Ovary (tissue), 3 donors: ENCODE results near the gene SLC9A9.

ENCODE experiments used
- EP300 ChIP-seq: sonication (generic); formaldehyde crosslinking; IDR thresholded peaks from one replicate; pipeline ENCODE4 v1.6.1; 2017; ENCODE audit warnings: antibody characterized with exemption
- POLR2A ChIP-seq: fragments of 450-650 bp; IDR thresholded peaks from one replicate; pipeline ENCODE4 v1.6.1; 2017; ENCODE audit warnings: antibody characterized with exemption, mild to moderate bottlenecking, moderate library complexity
- TF ChIP-seq, protein P1 (sequence below), 3 donors: fragments of 450-650 bp in 2 of 3; fragments of 200-600 bp in 1 of 3; IDR thresholded peaks; one replicate each; pipeline versions ENCODE4 v1.5.1 to v1.8.0; 2016 to 2022; ENCODE audit warnings: antibody characterized with exemption in 3 of 3, mild to moderate bottlenecking in 1 of 3
- donor health status: DM: no; HTN: no; CAD: no.

DNA sequence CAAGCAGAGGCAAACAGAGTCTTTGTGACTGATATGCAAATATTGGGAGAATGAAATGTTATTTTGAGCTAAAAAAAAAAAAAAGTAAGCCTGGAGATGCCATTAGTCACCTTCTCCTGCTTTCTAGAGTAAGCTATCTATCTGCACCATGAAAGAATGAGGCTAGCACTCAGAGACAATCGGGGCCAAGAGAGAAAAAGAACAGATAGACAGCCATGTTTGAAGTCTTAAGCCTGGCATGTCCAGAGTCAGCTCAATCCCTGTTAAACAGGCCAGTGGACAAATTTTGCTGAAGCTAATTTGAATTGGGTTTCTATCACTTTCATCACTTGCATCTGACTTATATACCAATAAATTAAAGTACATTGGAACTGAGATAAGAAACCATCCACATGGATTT is 204.4 kb downstream of the SLC9A9 start:
- TF ChIP-seq, protein P1, sequence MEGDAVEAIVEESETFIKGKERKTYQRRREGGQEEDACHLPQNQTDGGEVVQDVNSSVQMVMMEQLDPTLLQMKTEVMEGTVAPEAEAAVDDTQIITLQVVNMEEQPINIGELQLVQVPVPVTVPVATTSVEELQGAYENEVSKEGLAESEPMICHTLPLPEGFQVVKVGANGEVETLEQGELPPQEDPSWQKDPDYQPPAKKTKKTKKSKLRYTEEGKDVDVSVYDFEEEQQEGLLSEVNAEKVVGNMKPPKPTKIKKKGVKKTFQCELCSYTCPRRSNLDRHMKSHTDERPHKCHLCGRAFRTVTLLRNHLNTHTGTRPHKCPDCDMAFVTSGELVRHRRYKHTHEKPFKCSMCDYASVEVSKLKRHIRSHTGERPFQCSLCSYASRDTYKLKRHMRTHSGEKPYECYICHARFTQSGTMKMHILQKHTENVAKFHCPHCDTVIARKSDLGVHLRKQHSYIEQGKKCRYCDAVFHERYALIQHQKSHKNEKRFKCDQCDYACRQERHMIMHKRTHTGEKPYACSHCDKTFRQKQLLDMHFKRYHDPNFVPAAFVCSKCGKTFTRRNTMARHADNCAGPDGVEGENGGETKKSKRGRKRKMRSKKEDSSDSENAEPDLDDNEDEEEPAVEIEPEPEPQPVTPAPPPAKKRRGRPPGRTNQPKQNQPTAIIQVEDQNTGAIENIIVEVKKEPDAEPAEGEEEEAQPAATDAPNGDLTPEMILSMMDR (IDR thresholded peaks at IDR 0.05), result no peak
- TF ChIP-seq POLR2A (no peak), EP300 (no peak)
